Measurements from ENCODE around the gene POU2F1.

POU2F1 gene

GRCh38 chr1:167375949-167376348, 155.3 kb downstream of the POU2F1 start:
- H3K4me1 ChIP-seq (ENCODE audit: control insufficient read depth, insufficient read depth, low read depth, low read length) = no peaks in the 10 kb centered on the region
- no peak overlapping the region for H2BK120ac ChIP-seq (ENCODE audit: low read depth, low read length)
- H3K4ac ChIP-seq (ENCODE audit: low read depth in 1 of 2, low read length in 2 of 2) = no peak overlapping the region
- H2AFZ ChIP-seq (ENCODE audit: low read depth, low read length) = no peak overlapping the region
- no peak overlapping the region for H2BK15ac ChIP-seq (ENCODE audit: low read depth, poor library complexity, severe bottlenecking)
- H3K4me2 ChIP-seq (ENCODE audit: low read length, poor library complexity, severe bottlenecking) = no peak overlapping the region
- no peak overlapping the region for H3K9ac ChIP-seq (ENCODE audit: low read length)
- no peak overlapping the region for H2BK5ac ChIP-seq (ENCODE audit: low read depth, low read length, poor library complexity, severe bottlenecking)
- H3K4me3 ChIP-seq (ENCODE audit: insufficient read depth in 1 of 2, low read depth in 1 of 2, low read length in 2 of 2) = no peak overlapping the region
- peaks cover 1% of the 10 kb centered on the region for H3K79me1 ChIP-seq (replicated peaks; ENCODE audit: low read length, poor library complexity, severe bottlenecking)
- no peak overlapping the region for H3K23ac ChIP-seq (ENCODE audit: low read length in 2 of 2)
- H4K91ac ChIP-seq (ENCODE audit: low read length) = no peak overlapping the region
- no peak overlapping the region for H2BK12ac ChIP-seq (ENCODE audit: low read length in 2 of 2)
- peaks cover 0 to 38% of the 10 kb centered on the region in 2 experiments for H3K36me3 ChIP-seq (ENCODE audit: control insufficient read depth in 1 of 2, insufficient read depth in 2 of 2, low read depth in 1 of 2, low read length in 2 of 2)
- H3K9me3 ChIP-seq (ENCODE audit: control insufficient read depth, low read length) = no peaks in the 10 kb centered on the region
- H3K14ac ChIP-seq (ENCODE audit: low read length in 2 of 2) = no peak overlapping the region
- H3K27ac ChIP-seq (ENCODE audit: low read length, poor library complexity, severe bottlenecking) = no peak overlapping the region
- H4K8ac ChIP-seq (ENCODE audit: low read length) = no peak overlapping the region
- 91% methylated on average over 4 of the region's 5 CpGs for WGBS
- no peak overlapping the region for H3K18ac ChIP-seq (ENCODE audit: low read depth in 1 of 2, low read length in 2 of 2)
- DNase-seq = no peak
- H3K27me3 ChIP-seq (ENCODE audit: control insufficient read depth in 1 of 2, insufficient read depth in 1 of 2, low read length in 2 of 2) = no peaks in the 10 kb centered on the region
- H2AK5ac ChIP-seq (ENCODE audit: low read length, severe bottlenecking) = no peak overlapping the region

DNA sequence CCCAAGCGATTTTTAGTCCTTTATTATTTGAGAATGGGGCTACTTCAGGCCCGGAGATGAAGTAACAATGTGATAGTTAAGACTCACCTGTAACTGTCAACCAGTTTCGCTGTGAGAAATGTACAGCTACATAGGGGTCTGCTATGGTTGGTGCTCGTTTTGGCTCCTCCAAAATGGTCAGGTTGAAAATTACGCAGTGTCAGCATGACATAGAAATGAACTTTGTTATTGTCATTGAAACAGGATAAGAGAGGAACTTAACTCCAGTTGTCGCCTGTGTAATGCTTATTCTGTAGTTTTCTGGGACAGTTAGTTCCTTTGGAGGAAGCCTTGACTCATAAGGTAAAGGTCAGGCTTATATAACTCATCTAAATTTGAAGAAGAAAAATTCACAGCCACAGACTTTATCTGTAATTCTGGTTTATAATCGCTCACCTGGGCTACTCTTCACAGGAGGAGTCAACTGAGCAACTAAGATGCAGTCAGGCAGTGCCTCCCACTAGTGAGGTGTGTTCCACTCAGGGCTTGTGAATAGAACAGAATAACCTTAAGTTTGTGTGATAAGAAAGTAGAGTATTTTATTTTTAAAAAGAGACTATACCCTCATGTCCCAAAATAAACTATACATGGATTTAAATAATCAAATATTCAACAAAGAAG, 166.7 kb downstream of the POU2F1 start:
- DNase-seq = no peak
- Histone ChIP-seq H3K79me1 (replicated peaks; ENCODE audit: low read length, poor library complexity, severe bottlenecking) (no peaks in the 10 kb centered on the region), H3K27me3 (ENCODE audit: control insufficient read depth in 1 of 2, insufficient read depth in 1 of 2, low read length in 2 of 2) (no peaks in the 10 kb centered on the region), H2AFZ (ENCODE audit: low read depth, low read length) (no peak overlapping the region), H3K9ac (ENCODE audit: low read length) (no peak overlapping the region), H2AK5ac (ENCODE audit: low read length, severe bottlenecking) (no peak overlapping the region), H2BK12ac (ENCODE audit: low read length in 2 of 2) (no peak overlapping the region), H3K36me3 (ENCODE audit: control insufficient read depth in 1 of 2, insufficient read depth in 2 of 2, low read depth in 1 of 2, low read length in 2 of 2) (peaks cover 7 to 48% of the 10 kb centered on the region in 2 experiments), H3K4me3 (ENCODE audit: insufficient read depth in 1 of 2, low read depth in 1 of 2, low read length in 2 of 2) (no peak overlapping the region), H3K23ac (ENCODE audit: low read length in 2 of 2) (no peak overlapping the region), H4K8ac (ENCODE audit: low read length) (no peak overlapping the region), H3K4me2 (ENCODE audit: low read length, poor library complexity, severe bottlenecking) (no peak overlapping the region), H2BK5ac (ENCODE audit: low read depth, low read length, poor library complexity, severe bottlenecking) (no peak overlapping the region), H2BK120ac (ENCODE audit: low read depth, low read length) (no peak overlapping the region), H3K14ac (ENCODE audit: low read length in 2 of 2) (no peak overlapping the region), H3K4ac (ENCODE audit: low read depth in 1 of 2, low read length in 2 of 2) (no peak overlapping the region), H4K91ac (ENCODE audit: low read length) (no peak overlapping the region), H2BK15ac (ENCODE audit: low read depth, poor library complexity, severe bottlenecking) (no peak overlapping the region), H3K18ac (ENCODE audit: low read depth in 1 of 2, low read length in 2 of 2) (no peak overlapping the region), H3K27ac (ENCODE audit: low read length, poor library complexity, severe bottlenecking) (no peak overlapping the region), H3K9me3 (ENCODE audit: control insufficient read depth, low read length) (no peaks in the 10 kb centered on the region), H3K4me1 (ENCODE audit: control insufficient read depth, insufficient read depth, low read depth, low read length) (no peaks in the 10 kb centered on the region)
- WGBS = 96% methylated on average over 7 of the region's 7 CpGs

- H3K27me3 ChIP-seq (ENCODE audit: control insufficient read depth in 1 of 2, insufficient read depth in 1 of 2, low read length in 2 of 2) = no peaks in the 10 kb centered on the region
- H4K91ac ChIP-seq (ENCODE audit: low read length) = no peak overlapping the region
- DNase-seq = no peak
- H3K36me3 ChIP-seq (ENCODE audit: control insufficient read depth in 1 of 2, insufficient read depth in 2 of 2, low read depth in 1 of 2, low read length in 2 of 2) = peaks cover 7 to 46% of the 10 kb centered on the region in 2 experiments
- no peak overlapping the region for H3K23ac ChIP-seq (ENCODE audit: low read length in 2 of 2)
- H3K9me3 ChIP-seq (ENCODE audit: control insufficient read depth, low read length) = no peaks in the 10 kb centered on the region
- H3K79me1 ChIP-seq (replicated peaks; ENCODE audit: low read length, poor library complexity, severe bottlenecking) = no peaks in the 10 kb centered on the region
- H2AFZ ChIP-seq (ENCODE audit: low read depth, low read length) = no peak overlapping the region
- no peak overlapping the region for H3K4ac ChIP-seq (ENCODE audit: low read depth in 1 of 2, low read length in 2 of 2)
- no peak overlapping the region for H4K8ac ChIP-seq (ENCODE audit: low read length)
- H2AK5ac ChIP-seq (ENCODE audit: low read length, severe bottlenecking) = no peak overlapping the region
- H2BK5ac ChIP-seq (ENCODE audit: low read depth, low read length, poor library complexity, severe bottlenecking) = no peak overlapping the region
- H3K4me1 ChIP-seq (ENCODE audit: control insufficient read depth, insufficient read depth, low read depth, low read length) = no peaks in the 10 kb centered on the region
- no peak overlapping the region for H3K18ac ChIP-seq (ENCODE audit: low read depth in 1 of 2, low read length in 2 of 2)
- no peak overlapping the region for H3K14ac ChIP-seq (ENCODE audit: low read length in 2 of 2)
- no peak overlapping the region for H3K9ac ChIP-seq (ENCODE audit: low read length)
- WGBS = no CpG with 5 or more reads among the region's 1 CpG
- no peak overlapping the region for H3K4me2 ChIP-seq (ENCODE audit: low read length, poor library complexity, severe bottlenecking)
- H2BK120ac ChIP-seq (ENCODE audit: low read depth, low read length) = no peak overlapping the region
- H2BK15ac ChIP-seq (ENCODE audit: low read depth, poor library complexity, severe bottlenecking) = no peak overlapping the region
- H3K4me3 ChIP-seq (ENCODE audit: insufficient read depth in 1 of 2, low read depth in 1 of 2, low read length in 2 of 2) = no peak overlapping the region
- H3K27ac ChIP-seq (ENCODE audit: low read length, poor library complexity, severe bottlenecking) = no peak overlapping the region
- no peak overlapping the region for H2BK12ac ChIP-seq (ENCODE audit: low read length in 2 of 2)
Measured at GRCh38 chr1:167388976-167389375, 168.3 kb downstream of the POU2F1 start.

DNA sequence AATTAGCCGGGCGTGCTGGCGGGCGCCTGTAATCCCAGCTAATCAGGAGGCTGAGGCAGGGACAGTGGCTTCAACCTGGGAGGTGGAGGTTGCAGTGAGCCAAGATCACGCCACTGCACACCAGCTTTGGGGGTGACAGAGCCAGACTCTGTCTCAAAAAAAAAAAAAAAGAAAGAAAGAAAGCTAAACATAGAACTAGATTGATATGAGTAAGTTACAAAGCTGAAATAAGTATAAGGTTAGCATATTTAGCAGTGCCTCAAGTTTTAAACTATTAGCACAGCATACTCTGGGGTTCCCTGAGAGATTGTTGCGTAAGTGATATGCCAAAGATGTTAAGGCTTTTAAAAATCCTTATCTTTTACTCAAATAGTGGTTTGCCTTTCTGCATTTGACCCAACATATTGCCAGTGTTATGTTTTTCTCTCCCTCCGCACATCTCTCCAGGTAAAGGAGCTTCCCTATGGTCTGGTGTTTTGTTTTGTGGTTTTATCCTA, 171.6 kb downstream of the POU2F1 start:
- Histone ChIP-seq H2AK5ac (ENCODE audit: low read length, severe bottlenecking) (no peak overlapping the region), H3K4me2 (ENCODE audit: low read length, poor library complexity, severe bottlenecking) (no peak overlapping the region), H3K79me1 (replicated peaks; ENCODE audit: low read length, poor library complexity, severe bottlenecking) (no peaks in the 10 kb centered on the region), H3K36me3 (ENCODE audit: control insufficient read depth in 1 of 2, insufficient read depth in 2 of 2, low read depth in 1 of 2, low read length in 2 of 2) (peaks cover 3 to 29% of the 10 kb centered on the region in 2 experiments), H2BK5ac (ENCODE audit: low read depth, low read length, poor library complexity, severe bottlenecking) (no peak overlapping the region), H3K9me3 (ENCODE audit: control insufficient read depth, low read length) (no peaks in the 10 kb centered on the region), H3K4ac (ENCODE audit: low read depth in 1 of 2, low read length in 2 of 2) (no peak overlapping the region), H4K8ac (ENCODE audit: low read length) (no peak overlapping the region), H2BK120ac (ENCODE audit: low read depth, low read length) (no peak overlapping the region), H3K23ac (ENCODE audit: low read length in 2 of 2) (no peak overlapping the region), H2BK15ac (ENCODE audit: low read depth, poor library complexity, severe bottlenecking) (no peak overlapping the region), H3K27ac (ENCODE audit: low read length, poor library complexity, severe bottlenecking) (no peak overlapping the region), H2BK12ac (ENCODE audit: low read length in 2 of 2) (no peak overlapping the region), H4K91ac (ENCODE audit: low read length) (no peak overlapping the region), H3K18ac (ENCODE audit: low read depth in 1 of 2, low read length in 2 of 2) (no peak overlapping the region), H3K14ac (ENCODE audit: low read length in 2 of 2) (no peak overlapping the region), H3K4me1 (ENCODE audit: control insufficient read depth, insufficient read depth, low read depth, low read length) (no peaks in the 10 kb centered on the region), H3K27me3 (ENCODE audit: control insufficient read depth in 1 of 2, insufficient read depth in 1 of 2, low read length in 2 of 2) (no peaks in the 10 kb centered on the region), H3K9ac (ENCODE audit: low read length) (no peak overlapping the region), H3K4me3 (ENCODE audit: insufficient read depth in 1 of 2, low read depth in 1 of 2, low read length in 2 of 2) (no peak overlapping the region), H2AFZ (ENCODE audit: low read depth, low read length) (no peak overlapping the region)
- WGBS = 100% methylated on average over 5 of the region's 7 CpGs
- no peak for DNase-seq

All from mesenchymal stem cell (in vitro differentiated cells and primary cell).